Ovary (tissue), 9 donors: ENCODE results near the gene SMARCD1. TPM values are rescaled to one million over a fixed set of nuclear protein-coding genes. Genes with fewer than 3 reads are reported as not detected.
A peak's percentile ranks its signal among the peaks of the same experiment; 100 is the strongest.

Experiments used
- DNase-seq, 5 donors: peaks; one replicate each; pipeline ENCODE4 v3.0.0-alpha.2; 2019 to 2020
- H3K27ac ChIP-seq, 2 donors: fragments of 200-600 bp; one replicate each; pipeline versions ENCODE4 v1.5.1 to v1.8.0; 2019 to 2022
- H3K27me3 ChIP-seq: fragments of 200-600 bp; one replicate; pipeline ENCODE4 v1.8.0; 2022
- H3K36me3 ChIP-seq: fragments of 200-600 bp; sonication (generic); one replicate; pipeline ENCODE4 v1.5.1; 2019
- H3K4me1 ChIP-seq: one replicate; pipeline ENCODE4 v1.8.1; 2013; ENCODE audit warnings: mild to moderate bottlenecking, moderate library complexity; ENCODE audit not compliant: insufficient read depth
- H3K4me3 ChIP-seq: fragments of 200-600 bp; sonication (generic); one replicate; pipeline ENCODE4 v1.5.1; 2017
- H3K9me3 ChIP-seq, 2 donors: fragments of 200-600 bp in 1 of 2; sonication (generic) in 1 of 2; one replicate each; pipeline versions ENCODE4 v1.5.1 to v1.8.1; 2013 to 2019; ENCODE audit warnings: mild to moderate bottlenecking in 1 of 2, moderate library complexity in 1 of 2
- CTCF ChIP-seq, 3 donors: fragments of 450-650 bp in 2 of 3; fragments of 200-600 bp in 1 of 3; IDR thresholded peaks; one replicate each; pipeline versions ENCODE4 v1.5.1 to v1.8.0; 2016 to 2022; ENCODE audit warnings: antibody characterized with exemption in 3 of 3, mild to moderate bottlenecking in 1 of 3
- EP300 ChIP-seq: sonication (generic); formaldehyde crosslinking; IDR thresholded peaks from one replicate; pipeline ENCODE4 v1.6.1; 2017; ENCODE audit warnings: antibody characterized with exemption
- POLR2A ChIP-seq: fragments of 450-650 bp; IDR thresholded peaks from one replicate; pipeline ENCODE4 v1.6.1; 2017; ENCODE audit warnings: antibody characterized with exemption, mild to moderate bottlenecking, moderate library complexity
- WGBS, 3 donors: extraction: QIAGEN DNeasy Blood & Tissue Kit in 1 of 3; methylation state at CpG; one replicate each; pipeline versions ENCODE4 v1.1.5 to v1.1.7; 2013 to 2017; 5-methylcytosine and 5-hydroxymethylcytosine counted together
- intact Hi-C, 4 donors: fragments of 100-400 bp; cut with DNase I; formaldehyde crosslinking; loops; one replicate each; pipeline versions ENCODE4 v1.11.0 to v1.15.1; 2022 to 2023
- polyA plus RNA-seq, 2 donors: library from polyadenylated mRNA; stranded (reverse); fragments of 200-250 nt in 1 of 2; fragments of 350-450 nt in 1 of 2; fragmentation: Illumina TruSeq in 1 of 2; extraction: RNeasy Lipid Tissue Mini Kit (QIAGEN cat#74804) in 1 of 2; gene quantifications; one replicate each; pipeline ENCODE4 v1.2.3, GENCODE V29; 2013 to 2014
- total RNA-seq, 7 donors: library from RNA; depleted of rRNA in 2 of 7; stranded (reverse); fragments of >200 nt in 2 of 7; fragmentation: NEBNext Ultra II Directional in 3 of 7; extraction: Animal tissue kit (Norgen Biotek cat#: 25700) in 3 of 7; gene quantifications; one replicate each; pipeline versions ENCODE4 v1.1.0 to v1.2.4, GENCODE V29; 2016 to 2023
- donor health status: DM: no; HTN: no; CAD: no; lungs with moderate emphysema.
- donor health status: DM: no; HTN: no; CAD: no.
- donor health status: Bipolar disorder and iron deficiency.
- donor health status: DM: yes; HTN: yes; CAD: no.
- donor health status: DM: no; HTN: no; CAD: no.
- donor health status: DM: yes; HTN: yes; CAD: no.

Gene SMARCD1
- total and polyA plus RNA-seq, 9 donors = 26.1 to 57.7 (median 50.7) TPM

GRCh38 chr12:50072198-50072907 is 12.8 kb upstream of the SMARCD1 start:
- WGBS, 3 donors = 67 to 73% (median 68%) methylated on average over 10 of the region's 10 CpGs
- no peak for TF ChIP-seq CTCF (IDR thresholded peaks at IDR 0.05)
- no peak for TF ChIP-seq POLR2A
- TF ChIP-seq EP300 = no peak

GRCh38 chr12:50073206-50073605 is 11.9 kb upstream of the SMARCD1 start:
- no peaks in the 10 kb centered on the region for H3K27me3 ChIP-seq
- no peak for TF ChIP-seq POLR2A
- no peaks in the 10 kb centered on the region for H3K36me3 ChIP-seq
- no peak overlapping the region for H3K27ac ChIP-seq
- intact Hi-C loops = loop anchor here (5.0 to 10.0 kb wide), 5 partner anchors 104 to 298 kb away; no protein-coding TSS in a partner anchor
- no peaks in the 10 kb centered on the region for H3K9me3 ChIP-seq
- H3K4me1 ChIP-seq = no peaks in the 10 kb centered on the region
- H3K4me3 ChIP-seq = no peak overlapping the region
- peak in 1 of 5 donors; percentile 28 for DNase-seq
- WGBS, 3 donors = 90 to 97% (median 91%) methylated on average over 7 of the region's 7 CpGs

More at GRCh38 chr12:50072198-50072907, 12.8 kb upstream of the SMARCD1 start:
- H3K27ac ChIP-seq = no peak overlapping the region
- no peaks in the 10 kb centered on the region for H3K9me3 ChIP-seq
- H3K4me3 ChIP-seq = no peak overlapping the region
- no peaks in the 10 kb centered on the region for H3K27me3 ChIP-seq
- intact Hi-C loops = loop anchor here (5.0 to 10.0 kb wide), 5 partner anchors 105 to 298 kb away; no protein-coding TSS in a partner anchor
- H3K4me1 ChIP-seq = no peaks in the 10 kb centered on the region
- H3K36me3 ChIP-seq = no peaks in the 10 kb centered on the region
- DNase-seq = peak in 1 of 5 donors; percentile 26

- TF ChIP-seq POLR2A = no peak
- TF ChIP-seq CTCF (IDR thresholded peaks at IDR 0.05) = no peak
- TF ChIP-seq EP300 = no peak
- H3K4me1 ChIP-seq = no peaks in the 10 kb centered on the region
- no peaks in the 10 kb centered on the region for H3K27me3 ChIP-seq
- 80 to 91% (median 85%) methylated on average over 10 of the region's 10 CpGs for WGBS, 3 donors
- H3K9me3 ChIP-seq = no peaks in the 10 kb centered on the region
- no peak overlapping the region for H3K4me3 ChIP-seq
- intact Hi-C loops = loop anchor here (2.0 to 10.0 kb wide), 6 partner anchors 101 to 299 kb away; no protein-coding TSS in a partner anchor
- no peaks in the 10 kb centered on the region for H3K36me3 ChIP-seq
- DNase-seq = peak in 1 of 5 donors; percentile 30
- no peak overlapping the region for H3K27ac ChIP-seq
These were observed 11.4 kb upstream of the SMARCD1 start for GRCh38 chr12:50073712-50074111.

GRCh38 chr12:50074936-50075807 is 10.0 kb upstream of the SMARCD1 start:
- Histone ChIP-seq H3K4me3 (no peak overlapping the region), H3K27ac (no peak overlapping the region), H3K4me1 (no peaks in the 10 kb centered on the region), H3K9me3 (no peaks in the 10 kb centered on the region), H3K27me3 (no peaks in the 10 kb centered on the region), H3K36me3 (no peaks in the 10 kb centered on the region)
- intact Hi-C loops = loop anchor here (2.0 to 10.0 kb wide), 7 partner anchors 97 to 300 kb away; no protein-coding TSS in a partner anchor
- TF ChIP-seq EP300 (no peak), CTCF (IDR thresholded peaks at IDR 0.05) (peak; percentile 87 to 96 (median 92))
- WGBS, 3 donors = 3 to 4% (median 4%) methylated on average over 9 of the region's 9 CpGs
- DNase-seq = peak; percentile 78 to 90 (median 88)
